Sigmoid colon (tissue), 4 donors: ENCODE results near the gene FNTB.

Experiments
- CTCF ChIP-seq, 4 experiments: fragments of 450-650 bp in 3 of 4; fragments of 200-600 bp in 1 of 4; IDR thresholded peaks; one replicate each; pipeline ENCODE4 v1.5.1; 2016 to 2019; ENCODE audit warnings: antibody characterized with exemption in 4 of 4, mild to moderate bottlenecking in 3 of 4, moderate library complexity in 2 of 4
- EP300 ChIP-seq, 4 donors: sonication (generic); formaldehyde crosslinking; IDR thresholded peaks; one replicate each; pipeline ENCODE4 v1.6.1; 2017; ENCODE audit warnings: antibody characterized with exemption in 4 of 4
- POLR2A ChIP-seq, 2 donors: fragments of 450-650 bp; IDR thresholded peaks; one replicate each; pipeline ENCODE4 v1.6.1; 2016; ENCODE audit warnings: antibody characterized with exemption in 2 of 2, mild to moderate bottlenecking in 2 of 2, moderate library complexity in 2 of 2
- POLR2AphosphoS5 ChIP-seq, 4 donors: sonication (generic); formaldehyde crosslinking; IDR thresholded peaks; one replicate each; pipeline ENCODE4 v1.6.1; 2017; ENCODE audit warnings: antibody characterized with exemption in 4 of 4

DNA sequence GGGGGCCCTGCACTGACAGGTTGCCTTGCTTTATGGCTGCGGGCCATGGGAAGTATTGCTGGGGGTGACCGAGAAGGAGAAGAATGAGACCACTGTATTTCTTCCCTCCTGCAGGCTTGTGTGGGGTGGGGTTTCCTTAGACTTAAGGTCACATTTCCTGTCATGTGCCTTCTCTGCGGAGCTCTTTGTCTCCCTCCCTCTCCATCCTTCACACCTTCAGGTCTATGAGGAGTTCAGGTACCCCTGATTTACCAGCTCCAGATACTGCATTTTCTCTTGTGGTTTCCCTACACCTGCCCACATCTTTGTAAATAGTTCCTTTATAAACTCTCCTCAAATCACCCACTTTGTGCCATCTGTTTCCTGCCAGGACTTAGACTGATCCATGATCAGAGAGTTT is 3.6 kb downstream of the FNTB start:
- no peak for TF ChIP-seq CTCF (IDR thresholded peaks at IDR 0.05)
- TF ChIP-seq POLR2A (IDR thresholded peaks at IDR 0.05), result no peak
- no peak for TF ChIP-seq EP300 (IDR thresholded peaks at IDR 0.05)
- TF ChIP-seq POLR2AphosphoS5 (IDR thresholded peaks at IDR 0.05), result no peak
